Testis (tissue), 2 donors: Measurements from ENCODE around the gene NEUROD2.

Experiments used
- CTCF ChIP-seq, 3 experiments: fragments of 450-650 bp in 2 of 3; fragments of 200-600 bp in 1 of 3; sonication (generic) in 1 of 3; IDR thresholded peaks; one replicate each; pipeline ENCODE4 v1.5.1; 2016 to 2019; ENCODE audit warnings: antibody characterized with exemption in 3 of 3, mild to moderate bottlenecking in 2 of 3, moderate library complexity in 1 of 3
- POLR2A ChIP-seq: fragments of 450-650 bp; IDR thresholded peaks from one replicate; pipeline ENCODE4 v1.6.1; 2017; ENCODE audit warnings: antibody characterized with exemption, mild to moderate bottlenecking, moderate library complexity

DNA sequence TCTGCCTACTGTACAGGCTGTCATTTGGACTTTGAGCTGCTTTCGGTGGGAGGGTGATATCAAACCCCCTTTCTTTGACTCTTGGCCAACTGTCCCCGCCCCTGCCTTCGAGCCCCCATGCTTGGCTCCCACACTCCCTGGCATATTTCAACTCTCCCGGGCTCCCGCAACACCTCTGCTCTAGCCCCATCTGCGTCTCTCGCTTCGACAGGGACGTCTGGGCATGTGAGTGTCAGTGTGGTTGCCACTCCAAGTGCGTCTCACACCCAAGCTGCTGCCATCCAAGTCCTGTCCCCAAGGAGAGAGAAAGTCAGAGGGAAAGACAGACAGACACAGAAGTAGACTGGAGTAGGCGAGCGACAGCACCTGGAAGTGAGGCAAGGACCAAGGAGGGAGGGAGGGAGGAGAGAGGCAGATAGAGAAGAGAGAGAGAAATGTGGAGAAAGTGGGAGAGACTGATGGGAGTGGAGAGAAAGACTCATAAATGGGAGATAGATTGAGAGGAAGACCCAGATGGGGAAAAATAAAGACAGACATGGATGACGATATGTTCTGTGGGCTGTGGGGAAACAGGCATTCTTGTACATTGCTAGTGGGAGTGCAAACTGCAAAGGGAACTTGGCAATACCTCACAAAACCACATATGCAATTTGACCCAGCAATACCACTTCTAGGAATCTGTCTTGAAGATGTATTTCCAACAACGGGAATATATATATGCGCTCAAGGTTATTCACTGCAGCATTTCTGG, 41.1 kb upstream of the NEUROD2 start:
- TF ChIP-seq CTCF (IDR thresholded peaks at IDR 0.05) (no peak), POLR2A (no peak)
